Skin of body (tissue), 2 donors: ENCODE measurements around the gene GPR143. TPM values are rescaled to one million over a fixed set of nuclear protein-coding genes. Genes with fewer than 3 reads are reported as not detected.
A peak's percentile ranks its signal among the peaks of the same experiment; 100 is the strongest.
"Not testable (repeated sequence)": the region's sequence is repeated elsewhere in the genome, so short reads cannot be mapped to it uniquely, and the experiment has no call there.

Experiments
- DNase-seq: peaks from one replicate; lab custom pipeline; 2025; lab: John Stamatoyannopoulos, UW
- total RNA-seq: library from RNA; depleted of rRNA; stranded (reverse); fragments of >200 nt; gene quantifications from one replicate; pipeline ENCODE4 v1.2.3, GENCODE V29; 2014

GPR143 gene
- total RNA-seq, 1 donor from 2014 or later, result 1.6 TPM

DNA sequence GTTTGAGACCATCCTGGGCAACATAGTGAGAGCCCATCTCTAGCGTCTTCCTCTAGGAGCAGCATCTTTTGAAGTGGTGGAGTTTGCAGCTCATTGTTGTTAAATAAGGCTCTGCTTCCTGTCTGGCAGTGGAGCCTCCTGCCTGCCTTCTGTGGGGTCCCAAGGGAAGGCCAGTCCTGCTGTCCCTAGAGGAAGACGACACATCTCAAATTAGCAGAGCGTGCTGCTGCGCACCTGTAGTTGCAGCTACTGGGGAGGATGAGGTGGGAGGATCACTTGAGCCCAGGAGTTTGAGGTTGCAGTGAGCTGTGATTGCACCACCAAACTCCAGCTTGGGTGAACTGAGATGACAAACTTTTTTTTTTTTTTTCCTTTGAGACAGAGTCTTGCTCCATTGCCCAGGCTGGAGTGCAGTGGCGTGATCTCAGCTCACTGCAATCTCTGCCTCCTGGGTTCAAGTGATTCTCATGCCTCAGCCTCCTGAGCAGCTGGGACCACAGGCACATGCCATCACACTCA, 2.7 kb upstream of the GPR143 start:
- DNase-seq, result not testable (repeated sequence)

DNA sequence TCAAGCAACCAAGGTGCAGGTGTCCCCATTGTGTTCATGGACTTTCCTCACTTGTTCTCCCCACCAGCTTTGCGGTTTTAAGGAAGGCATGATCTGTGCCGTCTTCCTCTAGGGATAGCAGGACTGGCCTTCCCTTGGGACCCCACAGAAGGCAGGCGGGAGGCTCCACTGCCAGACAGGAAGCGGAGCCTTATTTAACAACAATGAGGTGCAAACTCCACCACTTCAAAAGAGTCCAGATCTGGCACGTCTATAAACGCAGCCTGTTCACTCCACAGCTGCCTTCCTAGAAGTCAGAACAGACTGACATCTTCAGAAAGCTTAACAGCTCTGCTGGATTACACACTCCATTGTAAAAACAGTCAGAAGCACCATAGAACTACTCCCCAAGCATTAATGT, 1.7 kb upstream of the GPR143 start:
- DNase-seq, result no peak

DNA sequence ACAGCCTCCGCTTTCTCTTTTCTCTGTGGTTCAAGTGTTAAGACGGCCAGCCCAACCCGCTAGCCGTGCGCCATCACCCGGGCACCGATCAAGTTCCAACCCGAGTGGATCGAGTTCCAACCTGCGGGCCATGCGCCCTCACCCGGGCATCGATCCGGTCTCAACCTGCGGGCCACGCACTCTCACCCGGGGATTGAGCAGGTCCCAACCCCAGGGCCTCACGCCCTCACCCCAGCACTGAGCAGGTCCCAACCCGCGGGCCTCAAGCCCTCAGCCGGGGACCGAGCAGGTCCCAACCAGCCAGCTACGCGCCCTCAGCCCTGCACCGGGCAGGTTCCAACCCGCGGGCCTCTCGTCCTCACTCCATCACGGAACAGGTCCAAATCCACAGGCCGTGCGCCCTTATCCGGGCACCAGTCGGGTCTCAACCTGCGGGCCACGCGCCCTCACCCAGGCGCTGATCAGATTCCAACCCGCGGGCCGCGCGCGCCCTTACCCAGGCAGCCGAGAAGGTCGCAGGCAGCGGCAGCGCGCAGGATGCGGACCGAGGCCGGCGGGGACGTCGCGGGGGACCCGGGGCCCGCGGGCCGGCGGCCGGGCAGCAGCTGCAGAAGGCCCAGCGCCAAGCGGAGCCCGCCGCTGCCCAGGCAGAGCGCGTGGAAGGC, 443 bp downstream of the GPR143 start:
- DNase-seq, result no peak

DNA sequence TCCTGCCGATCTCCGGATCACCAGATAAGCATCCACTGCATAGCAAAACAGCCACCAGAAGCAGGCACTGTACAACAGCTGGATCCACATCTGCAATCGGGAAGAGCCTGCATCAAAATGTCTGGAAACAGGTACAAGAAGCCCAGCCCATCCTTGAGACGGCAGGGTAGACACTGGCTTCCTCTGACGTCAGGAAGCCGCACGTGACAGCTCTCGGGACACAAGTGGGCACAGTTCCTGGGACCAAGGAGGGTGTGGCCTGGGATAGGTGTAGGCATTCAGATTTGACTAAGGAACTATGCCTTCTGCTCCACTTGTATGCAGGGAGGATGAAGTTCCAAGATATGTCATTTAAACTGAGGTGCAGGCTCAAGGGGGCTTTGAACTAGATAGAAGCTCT, 6.3 kb downstream of the GPR143 start:
- no peak for DNase-seq

- DNase-seq, result no peak
Observed at GRCh38 chrX:9758021-9758638, 7.5 kb downstream of the GPR143 start.

DNA sequence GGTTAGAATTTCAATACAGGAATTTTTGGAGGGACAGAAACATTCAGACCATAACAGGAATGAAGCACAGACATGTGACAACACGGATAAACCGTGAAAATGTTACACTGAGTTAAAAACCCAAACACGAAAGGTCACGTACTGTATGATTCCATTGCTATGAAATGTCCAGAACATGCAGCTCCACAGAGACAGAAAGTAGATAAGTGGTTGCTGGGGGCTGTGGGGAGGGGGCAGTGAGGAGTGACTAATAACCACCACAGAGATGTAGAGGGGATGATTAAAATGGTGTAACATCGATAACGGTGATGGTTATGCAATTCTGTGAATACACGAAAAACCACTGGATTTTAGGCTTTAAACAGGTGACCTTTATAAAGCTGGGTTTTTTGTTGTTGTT, 8.3 kb downstream of the GPR143 start:
- DNase-seq, result no peak

DNA sequence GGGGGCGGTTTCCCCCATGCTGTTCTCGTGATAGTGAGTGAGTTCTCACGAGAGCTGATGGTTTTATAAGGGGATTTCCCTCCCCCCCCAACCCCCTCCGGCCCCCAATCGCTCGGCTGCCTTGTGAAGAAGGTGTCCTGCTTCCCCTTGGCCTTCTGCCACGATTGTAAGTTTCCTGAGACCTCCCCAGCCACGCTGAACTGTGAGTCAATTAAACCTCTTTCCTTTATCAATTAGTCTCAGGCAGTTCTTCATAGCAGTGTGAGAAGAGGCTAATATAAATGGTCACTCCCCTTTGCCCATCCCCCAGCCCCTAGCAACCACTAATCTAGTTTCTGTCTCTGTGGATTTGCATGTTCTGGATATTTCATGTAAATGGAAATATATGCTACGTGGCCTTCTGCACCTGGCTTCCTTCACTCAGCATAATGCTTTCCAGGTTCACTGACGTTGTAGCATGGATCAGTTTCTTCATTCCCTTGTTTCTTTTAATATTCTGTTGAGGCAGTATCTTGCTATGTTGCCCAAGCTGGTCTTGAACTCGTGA, 16.4 kb downstream of the GPR143 start:
- DNase-seq, result no peak

DNA sequence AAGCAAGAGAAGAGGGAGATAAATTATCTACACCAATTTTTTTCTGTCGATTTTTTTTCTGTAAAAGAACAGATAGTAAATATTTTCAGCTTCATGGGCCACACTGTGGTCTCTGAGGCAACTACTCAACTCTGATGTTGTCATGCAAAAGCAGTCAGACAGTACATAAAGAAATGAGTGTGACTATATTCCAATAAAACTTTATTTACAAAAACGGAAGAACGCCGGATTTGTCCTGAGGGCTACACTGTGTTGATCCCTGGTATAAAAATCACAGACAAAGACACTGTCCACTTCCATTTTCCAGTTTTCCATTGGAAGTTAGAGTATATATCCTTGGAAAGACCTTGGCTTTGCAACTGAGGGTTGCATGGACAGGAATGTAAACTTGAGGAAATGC, 18.0 kb downstream of the GPR143 start:
- DNase-seq, result no peak

GRCh38 chrX:9746148-9746888, 19.3 kb downstream of the GPR143 start:
- no peak for DNase-seq

DNA sequence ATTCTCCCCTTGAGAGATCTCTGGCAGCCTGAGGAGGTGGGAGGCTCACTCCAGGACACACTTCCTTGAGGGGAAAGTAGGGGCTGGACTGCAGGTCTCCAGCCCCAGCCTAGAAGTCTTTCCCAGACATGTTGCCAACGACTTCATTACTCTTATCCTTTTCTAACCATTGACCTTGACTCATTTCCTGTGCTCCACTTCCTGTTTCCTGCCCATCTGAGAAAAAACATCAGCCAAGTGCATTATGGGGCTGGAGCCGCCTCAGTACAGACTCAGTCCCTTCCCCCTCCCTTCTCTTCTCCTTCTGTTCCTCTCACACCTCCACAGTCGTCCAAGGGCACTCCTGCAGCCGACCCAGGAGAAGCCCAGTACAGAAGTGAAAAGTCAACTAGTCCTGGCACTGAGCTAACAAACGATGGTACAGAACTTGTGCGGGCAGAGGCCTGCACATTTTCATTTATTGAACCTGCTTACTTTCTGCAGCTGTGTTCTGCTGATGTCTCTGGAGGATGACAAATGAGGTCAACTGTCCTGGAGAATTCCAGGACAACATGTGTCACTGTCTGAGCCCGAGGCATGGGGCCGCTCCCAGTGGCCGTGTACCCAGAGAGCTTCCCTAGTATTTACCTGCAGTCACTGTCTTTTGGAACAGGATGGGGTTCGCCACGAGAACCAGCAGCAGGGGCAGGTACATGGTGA, 20.1 kb downstream of the GPR143 start:
- peak; percentile 4 for DNase-seq

DNA sequence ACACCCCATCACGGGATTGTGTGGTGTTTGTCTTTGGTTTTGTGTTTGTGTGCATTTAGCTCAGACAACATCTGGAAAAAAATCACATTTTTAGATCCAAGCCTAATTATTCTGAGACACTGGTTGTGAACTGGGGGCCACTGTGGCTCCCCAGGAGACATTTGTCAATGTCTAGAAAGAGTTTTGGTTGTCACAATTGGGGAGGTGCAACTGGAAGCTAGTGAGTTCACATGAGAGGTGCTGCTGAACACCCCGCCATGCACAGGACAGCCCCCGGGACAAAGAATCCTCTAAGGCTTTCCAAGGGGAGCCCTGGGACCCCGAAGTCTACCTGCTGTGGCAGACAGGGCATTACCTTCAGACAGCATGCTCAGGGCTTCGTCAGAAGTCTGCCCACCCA, 26.5 kb downstream of the GPR143 start:
- no peak for DNase-seq

GRCh38 chrX:9738151-9738550, 27.5 kb downstream of the GPR143 start:
- DNase-seq, result no peak

DNA sequence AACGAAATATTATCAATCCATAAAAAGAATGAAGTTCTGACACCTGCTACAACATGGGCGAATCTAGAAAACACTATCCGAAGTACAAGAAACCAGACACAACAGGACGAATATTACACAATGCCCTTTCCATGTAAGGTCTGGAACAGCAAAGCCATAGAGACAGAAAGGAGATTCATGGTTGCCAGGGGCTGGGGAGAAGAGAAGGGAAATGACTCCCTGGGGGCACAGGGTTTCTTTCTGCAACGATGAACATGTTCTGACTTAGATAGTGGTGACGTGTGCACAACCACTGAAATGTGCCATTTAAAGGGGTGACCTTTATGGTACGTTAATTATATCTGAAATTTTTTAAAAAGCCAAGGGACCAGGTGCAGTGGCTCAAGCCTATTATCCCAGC, 28.3 kb downstream of the GPR143 start:
- DNase-seq, result no peak

- no peak for DNase-seq
Observed at GRCh38 chrX:9730752-9731151, 34.9 kb downstream of the GPR143 start.

DNA sequence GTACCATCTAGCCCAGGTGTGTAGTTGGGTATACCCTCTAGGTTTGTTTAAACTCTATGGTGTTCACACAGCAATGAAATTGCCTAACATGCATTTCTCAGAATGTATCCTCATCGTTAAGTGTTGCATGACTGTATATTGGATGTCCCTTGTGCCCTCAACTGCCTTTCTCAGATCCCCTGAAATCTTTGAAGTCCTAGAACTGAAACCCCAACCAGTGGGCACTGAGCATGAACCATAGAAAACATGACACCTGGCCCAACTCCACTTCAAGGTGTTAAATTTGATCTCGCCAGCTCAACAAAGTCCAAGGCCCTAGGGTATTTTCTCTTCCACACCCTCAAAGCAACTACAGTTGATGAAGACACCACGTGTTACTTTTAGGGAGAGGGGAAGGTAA, 35.6 kb downstream of the GPR143 start:
- no peak for DNase-seq

- DNase-seq, result peak; percentile 18
Observed at GRCh38 chrX:9729171-9729885, 36.3 kb downstream of the GPR143 start.

DNA sequence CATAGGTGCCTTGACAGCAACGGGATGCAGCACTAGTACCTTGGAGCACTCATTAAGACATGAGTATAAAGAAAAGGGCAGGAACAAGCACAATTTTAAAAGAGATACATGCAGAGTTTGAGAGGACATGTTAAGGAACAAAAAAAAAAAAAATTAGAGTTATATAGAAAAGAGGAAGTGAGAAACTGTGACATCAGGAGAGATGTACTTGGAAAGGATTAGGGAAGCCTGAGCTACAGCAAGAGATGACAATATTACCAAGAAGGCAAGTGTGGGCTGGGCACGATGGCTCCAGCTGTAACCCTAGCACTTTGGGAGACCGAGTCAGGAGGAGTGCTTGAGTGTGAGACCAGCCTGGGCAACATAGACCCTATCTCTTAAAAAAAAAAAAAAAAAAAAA, 37.4 kb downstream of the GPR143 start:
- DNase-seq, result no peak

- no peak for DNase-seq
Observed at GRCh38 chrX:9724711-9725110, 40.9 kb downstream of the GPR143 start.

DNA sequence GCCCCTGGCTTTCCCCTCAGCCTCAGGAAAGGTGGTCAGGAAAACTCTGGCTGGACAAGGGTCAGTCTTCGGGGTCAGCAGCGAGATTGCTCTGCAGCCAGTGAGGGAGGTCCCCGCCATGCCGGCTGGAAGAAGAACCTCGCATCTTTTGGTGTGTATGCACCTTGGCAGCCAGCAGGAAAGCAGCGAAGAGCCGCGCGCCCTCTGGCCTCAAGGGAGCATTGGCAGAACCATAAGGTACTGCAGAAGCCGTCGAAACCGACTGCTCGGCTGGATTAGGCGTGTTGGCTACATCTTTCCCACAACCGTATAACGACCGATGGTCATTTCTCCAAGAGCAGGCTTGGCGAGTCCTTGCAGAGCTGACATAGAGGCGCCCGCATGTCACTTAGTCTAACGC, 48.3 kb downstream of the GPR143 start:
- no peak for DNase-seq

GRCh38 chrX:9710332-9710731, 55.3 kb downstream of the GPR143 start:
- DNase-seq, result no peak
